Measurements from ENCODE around the gene EXOC8. TPM values are rescaled to one million over a fixed set of nuclear protein-coding genes. Genes with fewer than 3 reads are reported as not detected.

EXOC8 gene
- 10.7 TPM for total RNA-seq
- long read RNA-seq, full-length matches to known transcripts = 8 of 8 reads
- long read RNA-seq, partial matches to known transcripts = 0 of 8 reads
- long read RNA-seq, other reads (novel, unspliced or antisense) = 0 of 8 reads

DNA sequence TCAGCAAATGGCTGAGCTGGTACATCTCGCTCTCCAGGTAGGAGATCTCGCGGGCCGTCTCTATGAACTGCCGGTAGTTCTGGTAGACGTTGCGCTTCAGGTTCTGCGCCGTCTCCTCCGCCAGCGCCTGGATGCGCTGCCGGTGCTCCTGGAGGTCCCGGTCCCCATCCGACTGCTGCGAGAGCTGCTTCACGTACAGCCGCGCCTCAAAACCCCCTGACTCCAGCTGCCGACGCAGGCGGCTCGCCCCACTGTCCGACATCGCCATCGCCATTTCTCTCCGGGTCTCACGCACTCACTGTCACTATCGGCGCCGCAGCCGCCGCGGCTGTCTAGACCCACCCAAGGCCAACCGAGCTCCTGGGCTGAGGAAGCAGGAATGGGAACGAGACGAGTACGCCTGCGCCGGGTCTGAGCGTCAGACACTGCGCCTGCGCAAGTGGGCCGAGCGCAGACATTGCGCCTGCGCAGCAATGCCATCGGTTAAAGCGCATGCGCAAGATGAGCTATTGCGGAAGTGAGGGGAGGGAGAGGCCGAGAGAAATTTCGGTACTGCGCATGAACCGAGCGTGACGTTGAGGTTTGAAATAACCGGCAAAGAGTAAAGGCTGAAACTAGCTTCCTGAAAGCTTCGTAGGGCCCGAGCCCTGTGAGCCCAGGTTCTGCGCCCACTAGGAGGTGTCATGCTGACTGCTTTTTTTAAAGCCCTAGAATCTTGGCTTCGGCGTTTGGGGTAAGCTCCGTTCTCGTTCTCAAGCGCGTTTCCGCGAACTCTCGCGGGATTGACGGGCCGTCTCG is at the start of gene EXOC8:
Gene EXOC8 (minus strand): TSS at position 381 of the 798 bp plus-strand sequence. CDS start 107 bp downstream, at position 274.
- ATAC-seq (ENCODE audit: poor library complexity) (peak; percentile 97), DNase-seq (peak; percentile 96)
- intact Hi-C loops (cut with DNase I) = no loop called here

DNA sequence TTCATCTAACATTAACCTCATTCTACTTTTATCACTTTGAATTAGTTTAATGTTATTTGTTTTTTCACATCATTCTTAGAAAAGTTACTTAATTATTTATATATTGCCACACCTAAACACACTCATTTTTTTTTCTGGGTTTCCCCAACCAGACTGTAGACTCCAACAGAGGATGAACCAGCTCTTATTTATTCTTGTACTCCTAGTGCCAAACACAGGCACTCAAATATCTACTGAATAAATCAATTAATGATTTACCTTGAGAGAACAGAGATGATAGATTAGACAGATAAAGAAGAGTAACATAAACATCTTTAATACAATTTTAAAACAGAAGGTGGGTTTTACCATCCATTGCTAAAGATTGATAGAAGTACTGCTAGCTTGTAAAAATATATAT is 48.8 kb upstream of the EXOC8 start:
- no peak for ATAC-seq (ENCODE audit: poor library complexity)
- intact Hi-C loops (cut with DNase I) = no loop called here
- no peak for DNase-seq

- DNase-seq = no peak
- no peak for ATAC-seq (ENCODE audit: poor library complexity)
- intact Hi-C loops (cut with DNase I) = no loop called here
Observed at GRCh38 chr1:231385416-231385748, 47.7 kb upstream of the EXOC8 start.

GRCh38 chr1:231384696-231385415 is 47.2 kb upstream of the EXOC8 start:
- intact Hi-C loops (cut with DNase I) = no loop called here
- no peak for DNase-seq
- ATAC-seq (ENCODE audit: poor library complexity) = no peak

DNA sequence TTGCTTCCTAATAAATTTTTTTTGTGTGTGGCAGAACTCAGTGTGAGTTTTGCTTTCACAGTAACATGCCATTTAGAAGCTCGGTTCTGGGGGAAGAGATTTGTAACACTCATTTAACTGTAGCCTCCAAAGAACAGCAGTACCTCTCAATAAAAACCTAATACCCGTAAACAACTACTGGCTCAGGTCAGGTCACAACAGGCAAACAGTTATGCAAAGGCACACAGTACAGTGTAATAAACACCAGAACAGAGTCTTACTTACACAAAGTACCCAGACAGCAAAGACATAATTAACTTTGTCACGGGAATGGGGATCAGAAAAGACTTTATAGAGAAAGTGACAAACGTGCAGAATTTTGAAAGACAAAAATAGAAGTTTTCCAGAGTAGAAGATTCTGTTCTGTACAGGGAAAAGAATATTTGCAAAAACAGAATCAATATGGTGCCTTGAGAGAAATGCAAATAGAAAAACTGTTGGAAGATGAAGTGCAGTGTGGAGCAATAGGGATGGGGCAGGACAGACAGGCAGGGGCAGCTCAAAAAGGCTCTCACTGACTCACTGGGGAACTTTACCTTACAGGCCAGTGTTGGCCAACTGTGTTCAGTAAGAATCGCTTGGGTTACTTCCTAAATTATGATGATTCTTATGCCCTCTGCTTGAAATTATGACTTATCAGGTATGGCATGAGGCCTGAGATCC is 45.7 kb upstream of the EXOC8 start:
- DNase-seq (no peak), ATAC-seq (ENCODE audit: poor library complexity) (no peak)
- intact Hi-C loops (cut with DNase I) = no loop called here

GRCh38 chr1:231382426-231382825 is 44.8 kb upstream of the EXOC8 start:
- no peak for DNase-seq
- intact Hi-C loops (cut with DNase I) = no loop called here
- no peak for ATAC-seq (ENCODE audit: poor library complexity)

- no peak for ATAC-seq (ENCODE audit: poor library complexity)
- no peak for DNase-seq
- intact Hi-C loops (cut with DNase I) = no loop called here
Observed at GRCh38 chr1:231381729-231382128, 44.1 kb upstream of the EXOC8 start.

- no peak for ATAC-seq (ENCODE audit: poor library complexity)
- DNase-seq = no peak
- intact Hi-C loops (cut with DNase I) = no loop called here
Observed at GRCh38 chr1:231376875-231377549, 39.4 kb upstream of the EXOC8 start.

GRCh38 chr1:231376101-231376500 is 38.4 kb upstream of the EXOC8 start:
- intact Hi-C loops (cut with DNase I) = no loop called here
- ATAC-seq (ENCODE audit: poor library complexity) (no peak), DNase-seq (no peak)

- ATAC-seq (ENCODE audit: poor library complexity) = no peak
- DNase-seq = no peak
- intact Hi-C loops (cut with DNase I) = no loop called here
Observed at GRCh38 chr1:231374394-231374793, 36.7 kb upstream of the EXOC8 start.

DNA sequence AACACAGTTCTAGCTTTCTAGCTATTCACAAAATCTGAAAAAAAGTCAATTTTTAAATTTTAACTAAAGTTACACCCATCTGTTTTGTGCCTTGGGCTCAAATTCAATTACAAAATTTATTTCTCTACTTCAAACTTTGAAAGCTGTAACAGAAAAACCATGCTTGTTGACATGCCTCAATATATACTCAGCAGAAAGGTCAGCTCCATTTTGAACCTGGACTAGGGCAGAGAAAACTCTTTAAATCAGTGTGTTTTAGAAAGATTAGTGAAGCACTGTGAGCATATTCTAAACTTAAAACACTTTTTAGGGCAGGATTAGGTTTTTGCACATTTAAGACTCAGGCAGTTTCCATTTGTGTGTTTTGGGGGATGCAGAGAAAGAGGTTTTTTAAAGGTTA is 34.8 kb upstream of the EXOC8 start:
- intact Hi-C loops (cut with DNase I) = no loop called here
- DNase-seq (no peak), ATAC-seq (ENCODE audit: poor library complexity) (no peak)

- DNase-seq (no peak), ATAC-seq (ENCODE audit: poor library complexity) (no peak)
- intact Hi-C loops (cut with DNase I) = no loop called here
Observed at GRCh38 chr1:231369282-231369681, 31.6 kb upstream of the EXOC8 start.

DNA sequence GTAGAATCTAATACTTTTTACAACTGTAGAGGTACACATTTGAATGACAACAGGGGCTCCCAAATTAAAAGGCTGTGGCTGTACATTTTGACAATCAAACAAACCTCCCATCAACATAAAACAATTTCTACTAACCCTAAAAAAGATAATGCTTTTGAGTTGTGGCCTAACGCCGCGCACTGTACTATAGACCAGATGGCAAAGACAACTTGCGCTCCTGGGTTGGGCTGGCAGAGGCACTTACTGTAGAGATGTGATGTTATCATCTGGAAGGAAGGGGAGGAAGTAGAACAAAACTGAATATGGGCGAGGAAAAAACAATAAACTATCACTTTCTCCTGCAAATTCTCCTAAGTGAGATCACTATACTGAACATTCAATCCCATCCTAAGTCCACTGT is 26.5 kb upstream of the EXOC8 start:
- intact Hi-C loops (cut with DNase I) = no loop called here
- DNase-seq (no peak), ATAC-seq (ENCODE audit: poor library complexity) (no peak)

GRCh38 chr1:231363624-231364023 is 26.0 kb upstream of the EXOC8 start:
- intact Hi-C loops (cut with DNase I) = no loop called here
- no peak for ATAC-seq (ENCODE audit: poor library complexity)
- no peak for DNase-seq

DNA sequence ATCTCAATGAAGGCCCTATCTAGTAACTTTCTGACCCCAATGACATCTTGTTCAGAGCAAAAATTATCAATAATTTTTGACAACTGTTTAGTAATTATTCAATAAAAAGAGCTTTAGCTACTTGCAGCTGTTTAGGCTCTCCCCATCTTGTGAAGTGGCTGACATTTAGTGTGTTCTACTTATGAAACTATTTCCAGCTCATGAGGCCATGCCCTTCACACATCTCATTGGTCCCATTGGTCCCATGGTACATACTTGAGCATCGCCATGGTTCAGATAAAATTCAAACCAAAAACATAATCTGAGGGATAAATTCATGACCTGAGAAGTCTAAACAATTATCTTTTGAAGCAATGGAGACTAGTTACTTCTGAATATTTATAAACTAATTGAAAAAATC is 24.7 kb upstream of the EXOC8 start:
- ATAC-seq (ENCODE audit: poor library complexity) = peak; percentile 51
- no peak for DNase-seq
- intact Hi-C loops (cut with DNase I) = no loop called here

DNA sequence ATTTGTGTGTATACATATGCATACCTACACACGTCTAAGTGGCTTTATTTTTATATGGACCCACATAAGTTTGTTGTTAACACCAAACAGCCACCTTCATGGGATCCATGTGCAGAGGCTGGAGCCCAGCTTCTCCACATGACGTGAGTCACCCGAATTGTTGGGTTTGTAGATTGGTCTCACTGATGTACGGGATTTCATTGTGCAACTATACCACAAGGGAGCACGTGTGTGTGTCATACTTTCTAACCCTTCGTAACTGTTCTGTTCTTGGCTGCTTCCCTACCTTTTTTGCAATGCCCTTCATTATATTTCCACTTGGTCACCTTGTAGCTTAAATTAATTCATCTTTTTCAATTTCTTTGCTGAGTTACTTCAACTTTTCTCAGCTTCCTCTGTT is 21.5 kb upstream of the EXOC8 start:
- peak; percentile 48 for ATAC-seq (ENCODE audit: poor library complexity)
- DNase-seq = no peak
- intact Hi-C loops (cut with DNase I) = loop anchor here (5.0 kb wide), 2 partner anchors 63 to 233 kb away; partner anchors contain the start of gene EGLN1

DNA sequence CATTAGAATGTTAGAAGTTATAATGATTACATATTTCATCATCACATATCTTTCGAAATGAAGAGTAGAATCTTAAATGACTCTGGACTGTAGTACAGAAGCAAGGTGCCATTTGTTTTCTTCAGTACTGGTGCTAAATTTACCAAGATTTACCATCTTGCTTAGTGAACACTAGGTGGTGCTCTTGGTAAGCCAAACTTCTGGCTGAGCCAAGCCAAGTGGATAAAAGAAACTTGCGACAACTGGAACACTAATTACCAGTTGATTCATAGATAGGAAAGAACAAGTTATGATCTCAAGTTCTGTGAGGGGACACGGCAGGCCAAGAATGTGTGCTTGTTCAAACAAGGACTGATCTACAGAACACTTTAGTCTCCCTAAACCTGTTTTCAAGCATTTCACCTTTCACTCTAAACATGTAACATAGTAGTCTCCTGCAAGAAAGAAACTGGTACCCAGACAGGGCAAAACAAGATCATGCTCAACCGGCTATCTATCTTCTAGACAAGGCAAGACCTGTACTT is 20.2 kb upstream of the EXOC8 start:
- DNase-seq = no peak
- intact Hi-C loops (cut with DNase I) = loop anchor here (5.0 kb wide), 2 partner anchors 64 to 234 kb away; partner anchors contain the start of gene EGLN1
- ATAC-seq (ENCODE audit: poor library complexity) = peak; percentile 77

DNA sequence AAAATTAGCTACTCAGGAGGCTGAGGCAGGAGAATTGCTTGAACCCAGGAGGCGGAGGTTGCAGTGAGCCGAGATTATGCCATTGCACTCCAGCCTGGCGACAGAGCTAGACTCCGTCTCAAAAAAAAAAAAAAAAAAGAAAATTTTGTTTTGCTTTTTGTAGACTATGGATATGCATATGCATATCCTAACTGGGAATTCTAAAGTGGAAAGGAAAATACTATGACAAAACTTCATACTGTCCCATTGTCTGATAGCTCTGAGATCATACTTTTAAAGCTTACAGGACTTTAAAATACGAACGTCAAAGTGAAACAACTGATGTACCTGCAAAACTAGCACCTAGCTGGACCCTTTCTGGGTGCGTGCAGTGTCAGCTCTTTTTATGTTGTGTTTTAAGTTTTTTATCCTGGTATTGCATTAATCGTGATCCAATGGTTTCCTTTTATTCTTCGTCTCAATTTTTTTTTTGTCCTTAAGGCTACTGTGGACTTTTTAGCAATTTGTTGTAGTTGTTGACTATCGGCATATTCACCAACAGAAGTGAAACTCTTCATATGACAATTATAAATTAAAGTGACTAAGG is 19.6 kb upstream of the EXOC8 start:
- no peak for DNase-seq
- intact Hi-C loops (cut with DNase I) = loop anchor here (5.0 kb wide), 2 partner anchors 65 to 235 kb away; partner anchors contain the start of gene EGLN1
- ATAC-seq (ENCODE audit: poor library complexity) = no peak
